ENCODE measurements around the gene TBC1D23.

GRCh38 chr3:100225883-100226282 lies 34.9 kb upstream of the TBC1D23 start:
- TF ChIP-seq CTCF (conservative IDR thresholded peaks at IDR 0.05; ENCODE audit: low read depth, low read length) = no peak
- TF ChIP-seq EZH2 (IDR thresholded peaks at IDR 0.05; ENCODE audit: low read length, unreplicated experiment) = no peak
- TF ChIP-seq EZH2phosphoT487 (IDR thresholded peaks at IDR 0.05; ENCODE audit: borderline replicate concordance, low read length) = no peak
